ENCODE measurements around the gene JOSD2.

GRCh38 chr19:50514346-50515167 lies 3.6 kb upstream of the JOSD2 start:
- TF ChIP-seq CTCF (IDR thresholded peaks at IDR 0.05) (no peak), EP300 (IDR thresholded peaks at IDR 0.05) (no peak)
